Neuronal stem cell (in vitro differentiated cells): Measurements from ENCODE around the gene PLPP1. TPM values are rescaled to one million over a fixed set of nuclear protein-coding genes. Genes with fewer than 3 reads are reported as not detected.

Source experiments
- DNase-seq: peaks from one replicate; pipeline ENCODE4 v3.0.0-alpha.2; 2013; ENCODE audit warnings: low spot score
- H2AFZ ChIP-seq: one replicate; pipeline ENCODE4 v1.6.1; 2013; ENCODE audit warnings: mild to moderate bottlenecking, low read length, inconsistent platforms
- H2AK5ac ChIP-seq: 2 replicates; pipeline ENCODE4 v1.6.1; 2013; ENCODE audit warnings: low read depth, mild to moderate bottlenecking, inconsistent platforms, low read length, moderate library complexity, mixed read lengths
- H2BK120ac ChIP-seq: 2 replicates; pipeline ENCODE4 v1.6.1; 2013; ENCODE audit warnings: low read depth, mild to moderate bottlenecking, inconsistent platforms, low read length, moderate library complexity, mixed read lengths
- H2BK12ac ChIP-seq: one replicate; pipeline ENCODE4 v1.6.1; 2013; ENCODE audit warnings: low read length, inconsistent platforms
- H2BK15ac ChIP-seq: 2 replicates; pipeline ENCODE4 v1.6.1; 2013; ENCODE audit warnings: mild to moderate bottlenecking, low read length, inconsistent platforms, mixed read lengths
- H2BK5ac ChIP-seq: one replicate; pipeline ENCODE4 v1.6.1; 2013; ENCODE audit warnings: inconsistent platforms, mild to moderate bottlenecking, low read length, moderate library complexity
- H3K14ac ChIP-seq: one replicate; pipeline ENCODE4 v1.6.1; 2013; ENCODE audit warnings: low read length, inconsistent platforms
- H3K18ac ChIP-seq: 2 replicates; pipeline ENCODE4 v1.6.1; 2013; ENCODE audit warnings: low read length, inconsistent platforms
- H3K23ac ChIP-seq: 2 replicates; pipeline ENCODE4 v1.6.1; 2013; ENCODE audit warnings: low read depth, mild to moderate bottlenecking, mixed read lengths, low read length, inconsistent platforms; ENCODE audit not compliant: poor library complexity
- H3K27ac ChIP-seq: replicated peaks from 3 replicates; pipeline ENCODE4 v1.5.1; 2013; ENCODE audit warnings: low read length, inconsistent platforms
- H3K27me3 ChIP-seq, 3 experiments: 2 replicates each; pipeline ENCODE4 v1.6.1; 2013; ENCODE audit warnings: low read length in 3 of 3, mild to moderate bottlenecking in 2 of 3, inconsistent platforms in 1 of 3, low read depth in 1 of 3, mixed read lengths in 1 of 3, moderate library complexity in 1 of 3; ENCODE audit not compliant: control insufficient read depth in 3 of 3, insufficient read depth in 3 of 3
- H3K36me3 ChIP-seq, 2 donors: replicated peaks in 1 of 2; 2 replicates each; pipeline ENCODE4 v1.6.1; 2013; ENCODE audit warnings: low read length in 2 of 2; ENCODE audit not compliant: control insufficient read depth in 2 of 2, insufficient read depth in 2 of 2
- H3K4ac ChIP-seq: 2 replicates; pipeline ENCODE4 v1.6.1; 2013; ENCODE audit warnings: inconsistent platforms, mild to moderate bottlenecking, low read length, moderate library complexity
- H3K4me1 ChIP-seq, 2 donors: 1 replicate in 1 of 2; 2 replicates in 1 of 2; pipeline ENCODE4 v1.6.1; 2013; ENCODE audit warnings: low read length in 2 of 2, low read depth in 1 of 2; ENCODE audit not compliant: control insufficient read depth in 2 of 2, insufficient read depth in 1 of 2
- H3K4me2 ChIP-seq: one replicate; pipeline ENCODE4 v1.6.1; 2013; ENCODE audit warnings: mild to moderate bottlenecking, low read length, inconsistent platforms; ENCODE audit not compliant: insufficient read depth, poor library complexity, severe bottlenecking
- H3K4me3 ChIP-seq, 2 donors: 2 replicates each; pipeline ENCODE4 v1.5.1; 2013; ENCODE audit warnings: low read length in 2 of 2, mild to moderate bottlenecking in 2 of 2, inconsistent platforms in 1 of 2, moderate library complexity in 1 of 2
- H3K79me1 ChIP-seq: one replicate; pipeline ENCODE4 v1.6.1; 2013; ENCODE audit warnings: low read depth, mild to moderate bottlenecking, inconsistent platforms, low read length, moderate library complexity
- H3K9ac ChIP-seq: one replicate; pipeline ENCODE4 v1.6.1; 2013; ENCODE audit warnings: mild to moderate bottlenecking, low read depth, low read length, inconsistent platforms; ENCODE audit not compliant: poor library complexity
- H3K9me3 ChIP-seq, 2 donors: replicated peaks in 1 of 2; 2 replicates each; pipeline versions ENCODE3 to v1.6.1; 2013; ENCODE audit warnings: low read length in 2 of 2, mild to moderate bottlenecking in 2 of 2, inconsistent platforms in 1 of 2, low read depth in 1 of 2, mixed read lengths in 1 of 2, moderate library complexity in 1 of 2; ENCODE audit not compliant: control insufficient read depth in 2 of 2, insufficient read depth in 1 of 2
- H4K8ac ChIP-seq: one replicate; pipeline ENCODE4 v1.6.1; 2013; ENCODE audit warnings: low read depth, mild to moderate bottlenecking, inconsistent platforms, low read length, moderate library complexity
- H4K91ac ChIP-seq: one replicate; pipeline ENCODE4 v1.6.1; 2013; ENCODE audit warnings: low read length, low read depth, mild to moderate bottlenecking, inconsistent platforms; ENCODE audit not compliant: poor library complexity
- WGBS, 2 donors: extraction: QIAGEN DNeasy Blood & Tissue Kit; methylation state at CpG; one replicate each; pipeline ENCODE4 v1.1.7; 2013; ENCODE audit warnings: missing lambda C conversion rate in 2 of 2, mixed read lengths in 1 of 2; ENCODE audit not compliant: insufficient read length in 2 of 2, insufficient replicate concordance in 1 of 2; ENCODE audit errors: extremely low coverage in 2 of 2; 5-methylcytosine and 5-hydroxymethylcytosine counted together
- small RNA-seq: library from polyadenylated mRNA; stranded (forward); fragments of <200 nt; extraction: miRNeasy Mini kit (QIAGEN cat#:217004); gene quantifications from one replicate; pipeline ENCODE3, GENCODE V24; 2013; ENCODE audit not compliant: insufficient read depth

The PLPP1 gene

DNA sequence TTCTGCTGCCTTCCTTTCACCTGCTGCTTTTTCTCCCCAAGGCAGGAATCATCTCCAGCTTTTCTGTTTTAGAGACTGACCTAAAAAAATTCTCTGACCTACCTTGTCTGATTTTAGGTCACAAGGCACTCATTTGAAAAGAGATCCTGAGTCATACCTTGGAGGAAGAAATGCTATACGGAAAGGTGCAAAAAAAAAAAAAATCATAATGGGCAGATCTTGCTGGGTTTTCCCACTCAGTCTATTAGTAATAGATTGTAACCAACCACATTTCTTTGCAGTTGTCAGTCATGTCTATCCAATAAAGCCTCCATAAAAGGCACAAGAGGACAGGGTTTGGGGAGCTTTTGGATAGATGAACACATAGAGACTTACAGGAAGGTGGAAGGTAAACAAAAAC, 157.0 kb downstream of the PLPP1 start:
- Histone ChIP-seq H3K79me1 (no peaks in the 10 kb centered on the region), H3K14ac (no peak overlapping the region), H2BK15ac (no peak overlapping the region), H3K4me1 (no peaks in the 10 kb centered on the region), H3K4me3 (no peak overlapping the region), H2BK12ac (no peak overlapping the region), H4K8ac (no peak overlapping the region), H3K36me3 (peaks cover 5 to 72% of the 10 kb centered on the region in 2 donors), H2BK120ac (no peak overlapping the region), H2AFZ (no peak overlapping the region), H3K4me2 (no peak overlapping the region), H3K9ac (no peak overlapping the region), H3K4ac (no peak overlapping the region), H2BK5ac (no peak overlapping the region), H3K23ac (no peak overlapping the region), H3K18ac (no peak overlapping the region), H3K27ac (no peak overlapping the region), H3K9me3 (peaks cover 2 to 7% of the 10 kb centered on the region in 2 donors), H3K27me3 (no peaks in the 10 kb centered on the region), H2AK5ac (no peak overlapping the region), H4K91ac (no peak overlapping the region)
- no peak for DNase-seq
- no CpG with 5 or more reads among the region's 1 CpG for WGBS, 2 donors

Small RNA genes within 50 kb of the gene (small RNA-seq; reads per million reads assigned to genes)
- not detected for gene MIR5687
